Lower lobe of right lung (tissue), 2 donors: ENCODE data around the gene MCOLN1. TPM values are rescaled to one million over a fixed set of nuclear protein-coding genes. Genes with fewer than 3 reads are reported as not detected.
A peak's percentile ranks its signal among the peaks of the same experiment; 100 is the strongest.

ENCODE experiments used
- ATAC-seq, 2 donors: fragments of 200-7000 bp; cut with Tn5 transposase; one replicate each; pipeline ENCODE4 v1.9.1; 2020 to 2022; ENCODE audit warnings: mild to moderate bottlenecking in 2 of 2, moderate library complexity in 2 of 2
- DNase-seq: peaks from one replicate; pipeline ENCODE4 v3.0.0-alpha.2; 2020
- H3K27ac ChIP-seq: fragments of 200-600 bp; one replicate; pipeline ENCODE4 v1.8.0; 2022
- H3K27me3 ChIP-seq: fragments of 200-600 bp; one replicate; pipeline ENCODE4 v1.8.0; 2022; ENCODE audit warnings: low read depth
- H3K36me3 ChIP-seq: fragments of 200-600 bp; one replicate; pipeline ENCODE4 v1.8.0; 2022; ENCODE audit warnings: mild to moderate bottlenecking
- H3K4me1 ChIP-seq: fragments of 200-600 bp; one replicate; pipeline ENCODE4 v1.8.0; 2022
- H3K4me3 ChIP-seq: fragments of 200-600 bp; one replicate; pipeline ENCODE4 v1.8.0; 2022; ENCODE audit warnings: mild to moderate bottlenecking
- H3K9me3 ChIP-seq: fragments of 200-600 bp; one replicate; pipeline ENCODE4 v1.8.0; 2022
- CTCF ChIP-seq: fragments of 200-600 bp; IDR thresholded peaks from one replicate; pipeline ENCODE4 v1.8.0; 2022; ENCODE audit warnings: antibody characterized with exemption, mild to moderate bottlenecking
- intact Hi-C: fragments of 100-400 bp; cut with DNase I; formaldehyde crosslinking; loops from one replicate; pipeline ENCODE4 v1.11.0; 2022
- total RNA-seq: library from RNA; stranded (reverse); fragmentation: NEBNext Ultra II Directional; extraction: Animal tissue kit (Norgen Biotek cat#: 25700); gene quantifications from one replicate; pipeline ENCODE4 v1.2.1, GENCODE V29; 2021
- donor health status: DM: no; HTN: yes; CAD: no; lungs with severe emphysema.

MCOLN1 gene
- total RNA-seq, 1 donor from 2014 or later, result 79.0 TPM

- Histone ChIP-seq H3K4me3 (no peak overlapping the region), H3K36me3 (no peaks in the 10 kb centered on the region), H3K27ac (no peak overlapping the region), H3K4me1 (peaks cover 19% of the 10 kb centered on the region), H3K9me3 (no peaks in the 10 kb centered on the region), H3K27me3 (peaks cover 28% of the 10 kb centered on the region)
- intact Hi-C loops, result no loop called here
- DNase-seq (no peak), ATAC-seq (no peak)
- no peak for TF ChIP-seq CTCF
These were observed 17.7 kb upstream of the MCOLN1 start for GRCh38 chr19:7504684-7505083.

GRCh38 chr19:7505288-7505681 is 17.1 kb upstream of the MCOLN1 start:
- ATAC-seq (no peak), DNase-seq (no peak)
- Histone ChIP-seq H3K4me3 (peak overlapping the region; percentile 29), H3K36me3 (no peaks in the 10 kb centered on the region), H3K27ac (no peak overlapping the region), H3K27me3 (peaks cover 25% of the 10 kb centered on the region), H3K4me1 (peaks cover 19% of the 10 kb centered on the region), H3K9me3 (no peaks in the 10 kb centered on the region)
- no peak for TF ChIP-seq CTCF
- intact Hi-C loops, result no loop called here

- ATAC-seq, result peak; percentile 74 to 78
- intact Hi-C loops, result no loop called here
- no peak for TF ChIP-seq CTCF
- peaks cover 19% of the 10 kb centered on the region for H3K27me3 ChIP-seq
- no peak overlapping the region for H3K27ac ChIP-seq
- H3K4me1 ChIP-seq, result peaks cover 16% of the 10 kb centered on the region
- H3K9me3 ChIP-seq, result no peaks in the 10 kb centered on the region
- peak overlapping the region; percentile 29 for H3K4me3 ChIP-seq
- no peak for DNase-seq
- no peaks in the 10 kb centered on the region for H3K36me3 ChIP-seq
These were observed 16.6 kb upstream of the MCOLN1 start for GRCh38 chr19:7505682-7506384.

GRCh38 chr19:7506385-7507328 is 15.8 kb upstream of the MCOLN1 start:
- ATAC-seq (peak; percentile 93 to 95), DNase-seq (peak; percentile 96)
- Histone ChIP-seq H3K36me3 (no peaks in the 10 kb centered on the region), H3K27ac (no peak overlapping the region), H3K4me1 (peaks cover 11% of the 10 kb centered on the region), H3K9me3 (no peaks in the 10 kb centered on the region), H3K27me3 (peaks cover 12% of the 10 kb centered on the region), H3K4me3 (no peak overlapping the region)
- no peak for TF ChIP-seq CTCF
- intact Hi-C loops, result no loop called here

- no peak for TF ChIP-seq CTCF
- H3K36me3 ChIP-seq, result no peaks in the 10 kb centered on the region
- peaks cover 11% of the 10 kb centered on the region for H3K4me1 ChIP-seq
- intact Hi-C loops, result no loop called here
- no peaks in the 10 kb centered on the region for H3K9me3 ChIP-seq
- H3K4me3 ChIP-seq, result no peak overlapping the region
- ATAC-seq (peak; percentile 67 to 75), DNase-seq (peak; percentile 87)
- H3K27me3 ChIP-seq, result peaks cover 7% of the 10 kb centered on the region
- no peak overlapping the region for H3K27ac ChIP-seq
These were observed 14.5 kb upstream of the MCOLN1 start for GRCh38 chr19:7507884-7508283.
